Limb (tissue), 2 donors: ENCODE data around the gene CD9.
A peak's percentile ranks its signal among the peaks of the same experiment; 100 is the strongest.
"Not testable (repeated sequence)": the region's sequence is repeated elsewhere in the genome, so short reads cannot be mapped to it uniquely, and the experiment has no call there.

Source experiments
- DNase-seq, 2 donors: peaks; one replicate each; pipeline ENCODE4 v3.0.0-alpha.2; 2016; ENCODE audit errors: extremely low spot score in 2 of 2

Gene CD9

DNA sequence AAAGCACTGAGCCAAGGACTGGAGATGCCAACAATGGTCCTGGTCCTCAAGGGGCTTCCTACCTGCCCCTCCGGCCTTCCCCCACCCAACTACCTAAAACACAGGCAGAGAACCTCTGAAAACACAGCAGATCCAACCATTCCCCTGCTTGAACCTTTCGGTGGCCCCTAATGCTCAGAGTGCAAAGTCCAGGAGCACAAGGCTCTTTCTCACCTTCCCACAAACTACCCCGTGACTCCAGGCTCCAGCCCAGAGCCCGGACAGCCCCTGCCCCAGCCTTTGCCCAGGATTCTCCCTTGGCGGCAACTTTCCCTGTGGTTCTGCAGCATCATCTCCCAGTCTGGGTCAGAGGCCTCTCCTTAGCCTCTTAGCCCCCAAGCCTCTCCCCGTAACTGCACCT lies 1.6 kb upstream of the CD9 start:
- no peak for DNase-seq

DNA sequence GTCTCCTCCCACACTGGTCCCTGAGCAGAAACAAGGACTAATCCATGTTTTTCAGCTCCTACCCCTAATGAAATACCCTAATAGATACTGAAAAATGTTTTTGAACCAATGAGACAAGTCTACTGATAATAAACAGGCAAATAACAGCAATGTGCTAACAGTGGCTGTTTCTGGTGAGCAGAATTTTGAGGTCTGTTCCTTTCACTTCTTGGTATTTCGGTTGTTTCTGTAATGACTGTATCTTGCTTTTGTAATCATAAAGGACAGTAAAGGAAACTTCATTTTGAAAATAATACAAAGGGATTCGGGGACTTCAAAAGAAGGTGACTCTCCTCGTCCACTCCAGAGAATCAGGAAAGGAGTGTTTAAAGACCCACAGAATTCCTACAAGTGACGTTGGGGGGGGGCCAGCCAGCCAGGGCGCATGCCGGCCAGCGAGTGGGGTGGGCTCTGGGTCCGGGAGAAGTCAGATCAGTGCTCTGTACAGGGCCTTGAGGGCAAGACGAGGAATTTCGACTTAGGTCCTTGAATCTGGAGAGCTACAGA lies 1.1 kb upstream of the CD9 start:
- DNase-seq: no peak

- DNase-seq: peak in 1 of 2 donors; percentile 74
Measured at GRCh38 chr12:6199531-6200255, 507 bp upstream of the CD9 start.

DNA sequence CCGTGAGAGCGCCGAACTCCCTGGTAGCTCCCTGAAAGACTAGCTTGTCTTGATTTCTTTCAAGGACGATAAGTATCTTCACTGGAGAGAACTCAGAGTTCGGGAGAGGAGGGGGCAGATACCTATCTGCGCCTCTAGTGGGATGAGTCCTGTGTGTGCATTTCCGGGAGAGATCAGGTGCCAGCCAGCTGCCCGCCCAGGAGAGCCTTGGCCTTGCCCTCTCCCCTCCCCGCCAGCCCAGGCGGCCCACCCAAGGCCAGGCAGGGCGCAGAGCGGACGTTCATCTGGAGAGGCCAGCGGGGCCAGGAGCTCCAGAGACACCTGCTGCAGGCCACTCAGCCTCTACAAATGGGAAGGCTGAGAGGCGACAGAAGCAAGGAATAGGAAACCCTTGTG lies 1.0 kb downstream of the CD9 start:
- DNase-seq: no peak

DNA sequence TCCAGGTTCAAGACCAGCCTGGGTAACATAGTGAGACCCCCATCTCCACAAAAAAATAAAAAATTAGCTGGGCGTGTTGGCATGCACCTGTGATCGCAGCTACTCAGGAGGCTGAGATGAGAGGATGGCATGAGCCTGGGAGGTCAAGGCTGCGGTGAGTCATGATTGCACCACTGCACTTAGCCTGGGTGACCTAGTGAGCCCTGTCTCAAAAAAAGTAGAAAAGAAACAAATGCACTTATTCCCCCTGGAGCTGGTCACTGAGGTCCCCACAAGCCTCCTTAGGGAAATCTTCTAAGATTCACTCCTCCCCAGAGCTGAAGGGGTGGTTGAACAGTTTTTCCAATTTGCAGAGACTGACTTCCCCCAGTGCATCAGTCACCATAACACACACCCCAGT lies 1.6 kb downstream of the CD9 start:
- DNase-seq: no peak

DNA sequence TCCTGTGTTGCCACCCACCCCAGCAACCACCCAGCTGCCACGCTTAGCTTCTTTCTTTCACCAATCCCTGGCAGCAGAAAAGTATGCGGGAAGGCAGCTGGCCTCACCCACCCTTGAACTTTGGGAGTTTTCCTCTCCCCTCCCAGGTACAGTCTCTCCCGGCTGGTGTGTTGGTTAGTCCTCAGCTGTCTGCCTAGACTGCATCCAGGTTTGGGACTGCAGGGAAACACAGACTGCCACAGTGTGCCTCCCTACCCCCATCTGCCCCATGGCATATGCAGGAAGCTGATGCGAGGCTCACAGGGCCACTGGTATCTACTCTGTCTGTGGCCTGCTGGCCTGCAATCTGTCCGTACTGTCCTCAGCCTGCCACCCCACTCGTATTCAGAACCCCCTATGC lies 2.1 kb downstream of the CD9 start:
- no peak for DNase-seq

DNA sequence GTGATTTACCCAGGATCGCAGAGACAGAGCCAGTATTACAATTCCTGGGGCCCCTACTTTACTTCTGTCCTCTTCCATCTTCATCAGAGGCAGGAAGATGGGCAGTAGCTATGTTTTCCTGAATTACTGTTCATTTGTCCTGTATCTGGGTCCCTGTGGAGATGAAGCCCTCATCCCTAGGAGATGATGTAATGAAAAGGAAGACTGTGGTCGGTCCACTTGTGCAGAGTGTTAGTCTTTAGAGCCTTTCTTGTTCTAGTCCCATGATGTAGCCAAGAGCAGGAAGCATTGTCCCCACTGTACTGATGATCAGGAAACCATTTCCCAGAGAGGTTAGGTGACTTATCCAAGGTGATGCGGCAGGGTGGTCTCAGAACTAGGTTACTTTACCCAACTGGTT lies 2.6 kb downstream of the CD9 start:
- no peak for DNase-seq

GRCh38 chr12:6203601-6204000 lies 3.4 kb downstream of the CD9 start:
- no peak for DNase-seq

GRCh38 chr12:6204533-6205143 lies 4.4 kb downstream of the CD9 start:
- DNase-seq: no peak

GRCh38 chr12:6205144-6205539 lies 4.9 kb downstream of the CD9 start:
- peak; percentile 69 to 75 for DNase-seq

GRCh38 chr12:6205761-6206160 lies 5.6 kb downstream of the CD9 start:
- DNase-seq: no peak

GRCh38 chr12:6206327-6206726 lies 6.1 kb downstream of the CD9 start:
- no peak for DNase-seq

DNA sequence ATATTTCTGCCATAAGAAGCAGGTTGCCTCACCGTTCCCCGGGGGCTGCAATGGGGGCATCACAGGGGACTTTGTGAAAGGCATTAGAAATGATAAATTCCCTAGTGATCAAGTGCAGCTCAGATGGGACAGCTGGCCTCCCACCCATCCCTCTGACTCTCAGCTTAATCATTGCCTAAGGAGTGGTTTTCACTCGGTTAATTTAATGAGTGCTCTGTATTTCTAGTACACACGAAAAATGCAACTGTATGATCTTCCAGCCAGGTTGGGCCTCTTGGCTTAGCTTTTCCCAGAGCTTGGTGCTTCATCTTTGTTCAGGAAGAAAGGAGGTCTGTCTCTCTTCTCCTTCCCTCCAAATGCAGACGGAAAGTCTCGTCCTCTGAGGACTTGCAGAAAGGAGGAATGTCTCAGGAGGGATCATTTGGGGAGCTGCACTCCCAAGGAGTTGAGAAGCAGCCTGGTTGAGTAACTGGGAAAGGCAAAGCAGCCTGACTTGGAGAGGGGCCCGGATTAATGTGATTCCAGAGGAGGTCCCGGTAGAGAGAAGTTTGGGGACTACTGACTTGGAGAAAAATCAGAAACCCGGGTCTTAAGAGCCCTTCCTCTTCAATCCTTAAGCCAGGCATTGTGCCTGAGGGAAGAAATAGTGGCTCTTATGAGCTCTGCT lies 7.2 kb downstream of the CD9 start:
- DNase-seq: no peak

- DNase-seq: no peak
Measured at GRCh38 chr12:6208130-6208529, 7.9 kb downstream of the CD9 start.

DNA sequence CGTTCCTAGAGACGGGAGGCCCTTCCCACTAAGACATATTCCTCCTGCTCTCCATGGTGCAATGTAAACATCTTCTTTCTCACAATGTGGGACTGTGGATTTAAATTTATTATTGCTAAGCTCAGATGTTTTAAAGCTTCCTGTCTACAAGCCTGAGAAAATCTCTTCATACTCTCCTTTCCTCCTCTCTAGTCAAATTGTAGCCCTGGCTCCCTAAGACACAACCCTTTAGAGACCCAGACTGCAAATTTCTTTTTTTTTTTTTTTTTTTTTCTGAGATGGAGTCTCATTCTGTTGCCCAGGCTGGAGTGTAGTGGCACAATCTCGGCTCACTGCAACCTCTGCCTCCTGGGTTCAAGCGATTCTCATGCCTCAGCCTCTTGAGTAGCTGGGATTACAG lies 9.2 kb downstream of the CD9 start:
- not testable (repeated sequence) for DNase-seq

DNA sequence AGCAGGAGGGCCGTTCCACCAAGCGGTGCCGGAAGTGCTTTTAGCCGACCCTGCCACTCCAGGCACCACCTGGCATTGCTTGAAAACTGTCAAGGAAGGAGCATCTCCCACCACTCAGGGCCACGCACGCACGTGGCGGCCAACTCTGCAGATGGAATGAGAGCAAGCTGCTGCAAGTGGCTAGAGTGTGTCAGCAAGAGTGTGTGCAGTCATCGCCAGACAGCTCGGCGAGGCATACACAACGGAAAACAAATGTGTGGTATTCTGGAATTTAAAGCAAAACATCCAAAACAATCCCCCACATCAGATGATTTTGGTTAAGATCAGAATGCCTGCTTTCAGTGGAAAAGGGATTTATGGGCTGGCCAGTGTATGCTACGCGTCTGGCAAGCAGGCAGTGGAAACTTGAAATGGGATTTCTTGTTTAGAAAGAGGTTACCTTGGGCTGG lies 11.2 kb downstream of the CD9 start:
- DNase-seq: peak in 1 of 2 donors; percentile 70

GRCh38 chr12:6212086-6212485 lies 11.9 kb downstream of the CD9 start:
- DNase-seq: no peak

DNA sequence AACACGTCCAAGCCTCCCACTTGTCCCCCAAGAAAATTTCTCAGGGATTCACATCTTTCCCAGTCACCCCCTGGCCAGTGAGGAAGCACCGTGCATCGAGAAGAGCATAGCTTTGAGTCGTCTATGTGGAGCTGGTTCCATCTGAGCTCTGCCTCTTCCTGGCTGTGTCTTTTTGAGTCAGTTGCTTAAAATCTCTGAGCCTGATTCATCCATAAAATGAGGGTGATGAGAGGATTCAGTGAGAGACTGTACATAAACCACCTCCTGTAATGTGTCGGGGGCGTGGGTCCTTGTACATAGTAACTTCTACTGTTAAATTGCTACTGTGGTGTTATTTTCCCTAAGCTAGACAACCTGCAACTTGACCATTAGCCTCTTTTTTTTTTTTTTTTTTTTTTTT lies 13.8 kb downstream of the CD9 start:
- DNase-seq: no peak

DNA sequence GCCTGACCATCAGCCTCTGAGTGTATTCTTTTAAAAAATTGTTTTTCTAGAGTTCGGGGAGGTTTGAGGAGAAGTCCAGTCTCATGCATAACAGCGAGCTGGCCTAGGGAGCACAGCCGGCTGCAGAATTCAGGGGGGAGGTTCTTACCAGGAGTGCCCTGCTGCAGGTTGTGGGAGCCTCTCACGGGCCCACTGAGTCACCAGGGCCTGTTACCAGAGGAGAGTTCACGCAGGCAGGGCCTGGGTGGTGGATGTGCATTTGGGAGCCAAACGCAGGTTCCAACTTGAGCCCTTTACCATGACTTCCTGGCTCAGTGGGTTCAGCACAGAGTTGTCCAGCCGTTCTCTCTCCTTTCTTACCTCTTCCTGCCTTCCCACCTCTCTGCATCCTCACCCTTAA lies 14.4 kb downstream of the CD9 start:
- no peak for DNase-seq

DNA sequence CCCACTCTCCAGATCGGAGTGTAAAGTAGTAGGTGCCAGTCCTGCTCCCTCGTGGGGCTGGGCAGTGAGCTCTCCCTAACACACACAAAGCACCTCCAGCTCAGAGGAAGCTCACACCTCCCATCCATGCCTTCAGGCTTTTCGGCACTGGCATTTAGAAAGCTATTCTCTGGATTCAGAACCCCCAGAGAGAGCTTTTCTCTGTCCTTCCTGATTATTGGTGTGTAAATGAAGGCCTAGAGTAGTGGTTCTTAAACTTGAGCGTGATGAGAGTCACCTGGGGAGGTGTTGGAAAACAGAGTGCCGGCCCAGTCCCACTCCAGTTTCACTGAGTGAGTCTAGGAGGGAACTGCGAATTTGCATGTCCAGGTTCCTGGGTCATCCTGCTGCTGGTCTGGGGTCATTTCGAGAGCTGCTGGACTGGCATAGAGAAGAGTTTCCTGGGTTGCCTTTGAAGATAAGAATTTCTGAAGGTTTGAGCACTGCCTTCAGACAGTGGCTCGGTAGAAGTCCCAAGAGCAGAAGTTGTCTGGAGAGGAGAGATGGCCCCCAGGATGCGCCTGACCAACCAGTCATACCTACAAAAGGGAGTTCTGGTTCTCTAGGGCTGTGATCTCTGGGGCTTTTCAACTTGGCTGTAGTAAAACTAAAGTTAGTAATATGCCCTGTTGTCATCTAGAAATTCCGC lies 15.1 kb downstream of the CD9 start:
- no peak for DNase-seq

GRCh38 chr12:6215932-6216494 lies 15.8 kb downstream of the CD9 start:
- peak in 1 of 2 donors; percentile 67 for DNase-seq

DNA sequence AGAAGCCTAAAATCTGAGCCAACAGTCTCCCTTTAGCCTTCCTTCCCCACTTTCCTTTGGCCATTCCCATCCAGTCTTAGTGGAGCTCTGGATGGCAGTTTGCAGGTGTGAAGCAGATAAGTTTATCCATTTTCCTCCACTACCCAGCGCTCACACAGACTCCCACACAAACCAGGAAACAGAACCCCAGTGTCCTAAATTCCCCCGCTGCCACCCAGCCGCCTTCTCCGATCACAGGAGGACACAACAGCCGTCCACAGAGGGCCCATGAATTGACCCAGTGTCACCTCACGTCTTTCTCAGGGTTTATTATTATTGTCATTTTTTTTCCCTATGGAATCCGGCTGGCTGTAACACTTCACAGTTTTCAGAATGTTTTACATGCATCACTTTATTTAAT lies 16.4 kb downstream of the CD9 start:
- no peak for DNase-seq
